NCI-H2227 (cell line): ENCODE measurements around the gene INTS13.
"Not testable (repeated sequence)": the region's sequence is repeated elsewhere in the genome, so short reads cannot be mapped to it uniquely, and the experiment has no call there.

Experiments used
- DNase-seq: peaks from one replicate; lab custom pipeline; 2025; ENCODE audit not compliant: unreplicated experiment; lab: John Stamatoyannopoulos, UW

The INTS13 gene, protein sequence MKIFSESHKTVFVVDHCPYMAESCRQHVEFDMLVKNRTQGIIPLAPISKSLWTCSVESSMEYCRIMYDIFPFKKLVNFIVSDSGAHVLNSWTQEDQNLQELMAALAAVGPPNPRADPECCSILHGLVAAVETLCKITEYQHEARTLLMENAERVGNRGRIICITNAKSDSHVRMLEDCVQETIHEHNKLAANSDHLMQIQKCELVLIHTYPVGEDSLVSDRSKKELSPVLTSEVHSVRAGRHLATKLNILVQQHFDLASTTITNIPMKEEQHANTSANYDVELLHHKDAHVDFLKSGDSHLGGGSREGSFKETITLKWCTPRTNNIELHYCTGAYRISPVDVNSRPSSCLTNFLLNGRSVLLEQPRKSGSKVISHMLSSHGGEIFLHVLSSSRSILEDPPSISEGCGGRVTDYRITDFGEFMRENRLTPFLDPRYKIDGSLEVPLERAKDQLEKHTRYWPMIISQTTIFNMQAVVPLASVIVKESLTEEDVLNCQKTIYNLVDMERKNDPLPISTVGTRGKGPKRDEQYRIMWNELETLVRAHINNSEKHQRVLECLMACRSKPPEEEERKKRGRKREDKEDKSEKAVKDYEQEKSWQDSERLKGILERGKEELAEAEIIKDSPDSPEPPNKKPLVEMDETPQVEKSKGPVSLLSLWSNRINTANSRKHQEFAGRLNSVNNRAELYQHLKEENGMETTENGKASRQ

DNA sequence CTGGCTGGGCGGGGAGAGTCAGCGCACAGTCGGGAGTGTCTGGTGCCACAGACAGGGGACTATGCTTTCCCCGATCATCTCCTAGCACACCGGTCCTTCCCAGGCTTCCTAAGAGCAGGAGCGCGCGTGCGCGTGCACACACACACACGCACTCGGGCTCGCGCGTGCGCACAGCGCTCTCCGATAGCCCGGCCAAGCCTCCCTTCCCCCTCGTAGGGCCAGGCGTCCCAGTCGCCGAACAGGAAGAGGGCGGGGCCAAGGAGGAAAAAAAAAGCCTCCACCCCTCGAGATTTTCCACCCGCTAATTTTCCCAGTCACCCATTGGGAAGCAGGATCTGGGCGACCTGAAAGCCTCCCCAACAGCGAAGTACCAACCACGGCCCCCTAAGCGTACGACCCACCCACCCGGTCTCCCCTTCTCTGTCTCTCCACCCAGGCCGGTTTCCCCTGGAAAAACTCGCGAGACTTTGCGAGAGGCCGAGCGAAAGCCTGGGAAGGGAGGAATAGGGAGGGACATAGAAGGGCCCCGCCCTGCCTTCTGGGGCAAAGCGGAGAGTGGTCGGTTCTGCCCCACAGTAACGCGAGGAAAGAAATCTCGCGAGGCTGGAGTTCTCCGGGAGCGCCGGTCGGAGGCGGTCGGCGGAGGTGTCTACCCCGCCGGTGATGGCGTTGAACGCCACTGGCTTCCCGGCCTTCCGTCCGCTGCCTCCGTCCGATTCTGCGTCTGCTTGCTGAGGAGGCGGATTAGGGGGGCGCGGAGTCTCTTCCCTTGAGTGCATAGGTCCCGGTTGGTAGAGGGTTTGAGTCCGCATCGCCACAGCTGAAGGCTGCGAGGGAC is at the start of gene INTS13, which contains the start of gene FGFR1OP2:
Gene INTS13 (minus strand): TSS at position 119 of the 838 bp plus-strand sequence. CDS start 1,178 bp downstream, outside the sequence.
Gene FGFR1OP2 (plus strand): TSS at position 608 of the 838 bp plus-strand sequence. CDS start 15,689 bp downstream, outside the sequence.
- DNase-seq = peak; percentile 98

DNA sequence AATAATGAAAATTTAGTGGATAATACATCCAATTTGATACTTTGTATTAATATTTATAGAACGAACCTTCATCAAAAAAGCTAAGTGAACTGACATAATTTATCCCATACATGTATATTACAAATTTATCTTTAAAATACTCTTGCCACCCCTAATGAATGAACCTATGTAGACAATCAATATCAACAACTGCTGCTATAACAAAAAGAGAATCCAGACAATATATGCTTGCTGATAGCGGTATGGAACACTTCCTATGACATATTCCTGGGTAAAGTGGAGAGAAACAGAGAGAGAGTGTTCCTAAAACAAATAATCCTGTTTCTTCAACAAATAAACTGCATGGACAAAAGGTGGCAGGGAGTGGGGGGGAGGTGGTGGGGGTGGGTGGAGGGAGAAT is 45.1 kb upstream of the INTS13 start:
- DNase-seq = no peak

GRCh38 chr12:26979733-26980132 is 42.0 kb upstream of the INTS13 start:
- no peak for DNase-seq

DNA sequence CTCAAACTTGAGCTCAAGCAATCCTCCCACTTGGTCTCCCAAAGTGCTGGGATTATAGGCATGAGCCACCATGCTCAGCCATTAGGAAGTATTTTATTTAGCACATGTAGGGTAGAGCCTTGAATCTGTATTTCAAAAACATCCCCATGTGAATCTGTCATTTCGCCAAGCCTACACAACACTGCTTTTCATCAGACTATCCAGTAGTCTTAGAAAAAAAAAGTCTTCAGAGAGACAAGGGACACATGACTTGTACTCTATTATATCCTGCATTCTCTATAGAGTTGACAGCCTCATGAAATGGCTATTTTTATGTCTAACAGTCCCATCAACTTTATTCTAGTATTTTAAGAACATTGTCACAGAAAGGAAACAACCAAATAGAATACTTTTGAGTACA is 41.0 kb upstream of the INTS13 start:
- no peak for DNase-seq

DNA sequence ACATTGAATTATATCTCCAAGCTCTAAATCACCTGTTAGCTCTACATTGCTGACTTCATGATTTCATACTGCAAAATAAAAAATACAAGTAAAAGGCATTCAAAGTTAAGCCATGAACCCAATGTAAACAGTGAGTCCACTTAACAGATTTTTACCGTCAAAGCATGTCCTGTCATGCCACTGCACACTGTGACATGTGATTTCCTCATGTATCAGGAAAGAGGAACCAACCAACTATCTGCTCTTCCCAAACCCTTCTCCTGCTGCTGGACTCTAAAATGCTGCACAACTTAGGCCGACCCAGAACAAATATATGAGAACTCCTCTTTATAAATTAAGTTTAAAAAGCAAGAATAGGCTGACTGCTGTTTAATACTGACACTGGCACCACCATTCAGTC is 38.9 kb upstream of the INTS13 start:
- no peak for DNase-seq

GRCh38 chr12:26971963-26972362 is 34.2 kb upstream of the INTS13 start:
- no peak for DNase-seq

GRCh38 chr12:26970136-26970535 is 32.4 kb upstream of the INTS13 start:
- no peak for DNase-seq

GRCh38 chr12:26966842-26967241 is 29.1 kb upstream of the INTS13 start:
- DNase-seq = no peak

DNA sequence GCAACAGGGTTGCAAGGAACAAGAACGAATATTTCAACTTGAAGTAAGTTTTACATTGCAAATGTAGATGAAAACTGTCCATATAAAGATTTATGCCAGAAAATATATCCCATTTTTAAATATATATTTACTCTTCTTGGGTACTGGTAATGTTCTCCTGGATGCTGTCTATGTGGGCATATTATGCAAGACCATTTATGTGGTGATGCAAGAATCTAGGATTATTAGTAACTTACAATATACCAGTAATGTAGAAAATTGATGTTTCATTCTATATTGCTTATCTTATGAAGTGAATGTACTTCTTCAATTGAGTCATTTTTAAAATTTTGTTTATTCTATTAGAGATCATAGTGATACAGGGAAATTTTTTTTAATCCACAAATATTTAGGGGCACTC is 25.6 kb upstream of the INTS13 start:
- no peak for DNase-seq

DNA sequence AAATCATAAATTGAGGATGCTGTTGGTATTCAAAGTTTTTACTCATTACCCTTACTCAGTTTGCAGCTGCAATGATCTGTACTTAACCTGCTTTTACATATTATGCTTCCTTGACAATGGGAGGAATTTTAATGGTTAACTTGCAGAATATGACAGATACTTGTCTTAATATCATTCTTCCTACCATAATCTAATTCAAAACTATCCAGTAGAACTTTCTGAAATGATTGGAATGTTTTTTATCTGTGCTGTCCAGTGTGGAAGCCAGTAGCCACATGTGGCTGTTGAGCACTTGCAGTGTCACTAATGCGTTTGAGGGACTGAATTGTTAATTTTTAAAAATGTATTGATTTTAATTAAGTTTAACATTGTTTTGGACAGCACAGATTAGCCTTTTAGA is 24.0 kb upstream of the INTS13 start:
- DNase-seq = no peak

DNA sequence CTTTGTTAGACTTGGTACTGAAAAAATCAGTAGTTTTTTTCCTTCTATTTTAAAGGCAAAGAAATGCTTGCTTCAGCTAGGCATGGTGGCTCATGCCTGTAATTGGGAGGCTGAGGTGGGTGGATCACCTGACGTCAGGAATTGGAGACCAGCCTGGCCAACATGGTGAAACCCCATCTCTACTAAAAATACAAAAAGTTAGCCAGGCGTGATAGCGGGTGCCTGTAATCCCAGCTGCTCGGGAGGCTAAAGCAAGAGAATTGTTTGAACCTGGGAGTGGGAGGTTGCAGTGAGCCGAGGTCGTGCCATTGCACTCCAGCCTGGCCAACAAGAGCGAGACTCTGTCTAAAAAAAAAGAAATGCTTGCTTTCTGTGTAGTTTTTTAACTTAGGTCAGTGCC is 23.6 kb upstream of the INTS13 start:
- not testable (repeated sequence) for DNase-seq

GRCh38 chr12:26954027-26954426 is 16.2 kb upstream of the INTS13 start:
- DNase-seq = no peak

GRCh38 chr12:26953447-26953846 is 15.7 kb upstream of the INTS13 start:
- DNase-seq = no peak

DNA sequence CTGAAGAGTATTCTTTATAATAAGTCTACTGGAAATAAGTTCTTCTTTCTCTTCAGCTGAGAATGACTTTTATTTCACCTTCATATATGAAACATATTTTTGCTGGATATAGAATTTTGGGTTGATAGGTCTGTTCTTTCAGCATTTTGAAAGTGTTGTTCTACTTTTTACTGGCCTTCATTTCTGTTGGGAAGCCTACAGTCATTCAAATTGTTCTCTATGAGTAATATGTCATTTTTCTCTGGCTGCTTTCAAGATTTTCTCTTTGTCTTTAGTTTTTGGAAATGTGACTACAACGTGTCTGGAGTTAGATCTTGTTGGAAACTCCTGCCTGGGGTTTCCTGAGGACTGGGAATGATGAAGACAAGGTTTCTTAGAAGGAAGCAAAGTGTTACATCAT is 10.5 kb upstream of the INTS13 start:
- no peak for DNase-seq

- no peak for DNase-seq
Observed at GRCh38 chr12:26941215-26941594, 3.4 kb upstream of the INTS13 start.

- no peak for DNase-seq
Observed at GRCh38 chr12:26940516-26941214, 2.9 kb upstream of the INTS13 start.

DNA sequence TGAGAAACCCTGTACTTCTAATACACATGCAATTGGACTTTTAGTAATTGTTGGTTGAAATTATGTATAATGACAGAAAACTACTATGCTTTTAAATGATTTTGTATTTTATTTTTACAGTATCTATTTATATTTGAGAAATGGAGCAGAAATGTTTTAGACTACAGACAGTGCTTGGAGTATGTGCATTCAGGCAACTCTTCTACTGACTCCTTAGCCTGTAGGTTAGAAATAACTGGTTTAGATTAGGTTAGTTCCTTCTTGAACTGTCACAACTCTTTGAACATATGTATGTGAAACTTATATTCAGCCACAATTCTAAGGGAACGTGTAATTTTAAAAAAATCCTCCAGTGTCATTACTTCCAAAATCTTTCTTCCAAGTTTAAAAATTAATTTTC is 2.2 kb upstream of the INTS13 start:
- no peak for DNase-seq

DNA sequence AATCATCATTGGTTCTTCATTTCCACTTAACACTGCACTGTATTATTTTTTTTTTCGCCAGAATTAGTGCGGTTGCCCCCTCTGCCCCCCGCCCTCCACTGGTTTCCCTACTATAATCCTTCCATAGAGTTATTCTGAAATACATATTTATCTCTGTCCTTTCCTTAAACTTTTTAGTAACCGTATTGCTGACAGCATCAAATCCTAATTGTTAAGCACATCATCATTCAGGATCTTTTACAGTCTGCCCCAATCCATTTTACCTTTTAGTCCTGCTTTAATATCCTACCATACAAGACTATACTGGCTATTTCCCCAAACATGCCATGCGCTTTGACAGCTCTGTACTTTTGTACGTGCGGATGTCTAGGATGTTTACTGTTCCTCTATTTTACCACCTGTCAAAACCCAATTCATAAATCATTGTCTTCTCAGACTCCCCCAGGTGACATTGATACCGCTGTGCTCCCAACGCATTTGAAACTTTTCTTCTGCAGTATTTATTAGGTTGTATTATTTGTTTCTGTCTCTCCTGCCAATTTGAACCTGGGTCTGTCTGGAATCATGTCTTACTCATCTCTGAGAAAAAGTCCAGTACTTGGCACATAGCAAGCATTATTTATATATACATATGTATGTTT is 1.5 kb upstream of the INTS13 start:
- no peak for DNase-seq

- DNase-seq = peak; percentile 54
Observed at GRCh38 chr12:26938701-26939062, 901 bp upstream of the INTS13 start.

GRCh38 chr12:26937443-26937862 is 328 bp downstream of the INTS13 start:
- no peak for DNase-seq
